HK-2 (cell line): ENCODE results near the gene MYBL2.

Experiments used
- DNase-seq: peaks from one replicate; pipeline ENCODE4 v3.0.0-alpha.2; 2018; ENCODE audit not compliant: unreplicated experiment

The MYBL2 gene

GRCh38 chr20:43682446-43682845 lies 15.5 kb downstream of the MYBL2 start:
- no peak for DNase-seq

DNA sequence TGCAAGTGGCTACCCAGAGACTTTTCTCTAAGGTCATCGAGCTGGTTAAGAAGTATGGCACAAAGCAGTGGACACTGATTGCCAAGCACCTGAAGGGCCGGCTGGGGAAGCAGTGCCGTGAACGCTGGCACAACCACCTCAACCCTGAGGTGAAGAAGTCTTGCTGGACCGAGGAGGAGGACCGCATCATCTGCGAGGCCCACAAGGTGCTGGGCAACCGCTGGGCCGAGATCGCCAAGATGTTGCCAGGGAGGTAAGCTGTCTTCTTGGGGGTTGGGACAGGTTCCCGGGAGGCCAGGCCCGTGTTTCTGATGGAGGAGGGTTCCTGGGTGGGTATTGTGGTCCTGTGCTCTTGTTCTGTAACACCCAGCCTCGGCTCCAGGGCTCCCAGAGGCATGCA lies 19.9 kb downstream of the MYBL2 start:
- no peak for DNase-seq

DNA sequence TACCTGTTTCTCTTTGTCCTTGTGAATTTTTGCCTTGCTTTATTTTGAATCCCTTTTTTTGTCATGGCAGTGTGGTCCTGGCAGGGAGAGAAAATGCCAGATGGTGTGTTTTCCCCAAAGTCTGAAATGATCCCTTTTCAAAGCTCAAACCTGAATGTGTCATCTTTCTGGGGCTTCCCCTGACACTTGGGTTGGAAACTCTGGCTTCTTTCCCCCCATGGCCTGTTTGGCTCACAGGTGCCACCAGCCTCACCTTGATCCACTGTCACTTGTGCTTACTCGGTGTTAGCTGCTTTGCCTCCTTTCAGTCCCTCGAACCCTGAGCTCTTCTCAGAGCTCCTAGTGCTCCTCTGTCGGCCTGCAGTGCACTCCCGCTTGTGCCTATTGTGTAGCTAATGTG lies 22.3 kb downstream of the MYBL2 start:
- no peak for DNase-seq

- DNase-seq, result no peak
These were observed 24.2 kb downstream of the MYBL2 start for GRCh38 chr20:43690943-43691598.

DNA sequence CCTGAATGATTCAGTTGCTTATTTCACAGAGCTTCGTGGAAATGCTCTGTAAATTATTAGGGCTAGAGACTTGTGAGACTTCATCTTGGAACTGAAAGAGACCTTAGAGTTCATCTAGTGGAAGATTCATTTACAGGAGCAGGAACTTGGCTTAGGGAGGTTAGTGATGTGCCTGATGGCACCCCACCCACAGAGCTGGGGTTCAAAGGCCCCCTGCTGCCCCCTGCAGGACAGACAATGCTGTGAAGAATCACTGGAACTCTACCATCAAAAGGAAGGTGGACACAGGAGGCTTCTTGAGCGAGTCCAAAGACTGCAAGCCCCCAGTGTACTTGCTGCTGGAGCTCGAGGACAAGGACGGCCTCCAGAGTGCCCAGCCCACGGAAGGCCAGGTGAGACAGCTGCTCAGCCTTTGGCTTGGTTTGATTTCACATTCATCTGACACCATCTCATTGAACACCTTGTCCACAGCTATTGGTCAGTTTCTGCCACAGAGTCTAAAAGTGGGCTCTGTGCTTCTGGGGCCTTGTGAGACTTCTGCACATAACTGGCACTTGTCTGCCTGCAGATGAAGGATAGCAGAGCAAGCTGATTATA lies 25.1 kb downstream of the MYBL2 start:
- DNase-seq, result peak; percentile 68

GRCh38 chr20:43694763-43695162 lies 27.8 kb downstream of the MYBL2 start:
- DNase-seq, result no peak

- no peak for DNase-seq
These were observed 28.7 kb downstream of the MYBL2 start for GRCh38 chr20:43695571-43695970.

DNA sequence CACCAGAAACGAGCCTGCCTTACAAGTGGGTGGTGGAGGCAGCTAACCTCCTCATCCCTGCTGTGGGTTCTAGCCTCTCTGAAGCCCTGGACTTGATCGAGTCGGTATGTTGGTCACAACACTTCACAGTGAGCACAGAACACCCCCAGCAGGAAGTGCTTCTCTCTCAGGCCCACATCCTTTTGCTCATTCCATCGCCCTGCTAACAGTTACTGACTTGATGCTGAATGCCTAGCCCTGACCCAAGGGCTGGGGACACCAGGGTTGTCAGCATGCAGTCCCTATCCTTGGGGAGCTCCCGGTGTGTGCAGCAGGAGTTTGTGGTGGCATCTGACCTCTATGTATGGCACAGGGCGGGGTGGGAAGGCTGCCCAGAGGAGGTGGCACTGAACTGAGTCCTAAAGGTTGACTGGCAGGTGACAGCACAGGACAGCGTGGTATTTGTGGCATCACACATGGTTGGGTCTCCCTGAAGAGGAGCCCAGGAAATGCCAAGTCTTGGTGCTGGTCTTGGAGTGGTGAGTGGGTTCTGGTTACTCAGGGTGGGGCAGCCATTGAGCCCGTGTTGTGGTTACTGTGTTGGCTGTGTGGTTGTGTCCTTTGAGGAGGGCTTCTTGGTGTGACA lies 33.1 kb downstream of the MYBL2 start:
- DNase-seq, result no peak

- no peak for DNase-seq
These were observed 33.7 kb downstream of the MYBL2 start for GRCh38 chr20:43700627-43701026.

DNA sequence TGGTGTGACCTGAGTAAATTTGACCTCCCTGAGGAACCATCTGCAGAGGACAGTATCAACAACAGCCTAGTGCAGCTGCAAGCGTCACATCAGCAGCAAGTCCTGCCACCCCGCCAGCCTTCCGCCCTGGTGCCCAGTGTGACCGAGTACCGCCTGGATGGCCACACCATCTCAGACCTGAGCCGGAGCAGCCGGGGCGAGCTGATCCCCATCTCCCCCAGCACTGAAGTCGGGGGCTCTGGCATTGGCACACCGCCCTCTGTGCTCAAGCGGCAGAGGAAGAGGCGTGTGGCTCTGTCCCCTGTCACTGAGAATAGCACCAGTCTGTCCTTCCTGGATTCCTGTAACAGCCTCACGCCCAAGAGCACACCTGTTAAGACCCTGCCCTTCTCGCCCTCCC lies 35.6 kb downstream of the MYBL2 start:
- DNase-seq, result no peak

- no peak for DNase-seq
These were observed 43.6 kb downstream of the MYBL2 start for GRCh38 chr20:43710370-43711044.

GRCh38 chr20:43711098-43711654 lies 44.3 kb downstream of the MYBL2 start:
- DNase-seq, result no peak

GRCh38 chr20:43715044-43715443 lies 48.1 kb downstream of the MYBL2 start:
- DNase-seq, result no peak

GRCh38 chr20:43715511-43715910 lies 48.6 kb downstream of the MYBL2 start:
- no peak for DNase-seq

- DNase-seq, result no peak
These were observed 49.2 kb downstream of the MYBL2 start for GRCh38 chr20:43716123-43716522.

DNA sequence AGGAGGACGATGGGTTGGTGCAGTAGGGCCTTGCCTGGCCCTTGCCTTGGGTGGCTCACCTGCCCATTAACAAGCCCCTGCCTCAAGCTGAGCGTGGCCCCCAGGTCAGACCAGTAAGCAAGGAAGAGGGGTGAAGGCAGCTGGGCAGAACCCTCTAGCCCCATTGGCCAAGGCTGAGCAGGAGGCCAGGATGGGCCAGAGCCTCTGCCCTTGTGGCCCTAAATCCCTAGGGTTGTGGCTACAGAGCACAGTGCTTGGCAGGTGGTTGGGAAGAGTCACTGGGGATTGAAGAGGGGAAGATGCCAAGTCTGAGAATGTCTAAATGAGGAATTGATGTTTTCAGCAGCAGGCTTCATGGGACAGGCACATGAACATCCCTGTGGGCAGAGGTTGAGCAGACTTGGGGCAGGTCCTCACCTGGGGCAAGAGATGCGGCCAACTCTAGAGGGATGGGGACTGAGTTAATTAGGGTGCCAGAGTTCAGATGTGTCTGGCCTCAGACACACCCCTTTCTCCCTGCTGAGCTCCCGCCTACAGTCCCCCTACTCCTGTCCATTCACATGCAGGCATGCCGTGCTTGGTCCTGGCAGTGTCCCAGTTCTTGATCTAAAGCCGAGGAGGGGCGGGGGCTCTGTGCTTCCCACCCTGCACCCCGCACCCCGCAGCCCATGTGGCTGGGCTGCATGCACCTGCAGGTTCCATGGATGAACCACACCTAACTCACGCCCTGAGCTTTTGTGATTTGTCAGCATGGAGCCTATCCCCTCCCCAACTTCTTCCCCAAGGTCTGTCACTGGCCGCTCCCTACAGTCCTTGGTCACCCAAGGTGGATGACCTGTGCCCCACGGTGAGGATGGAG lies 50.1 kb downstream of the MYBL2 start:
- no peak for DNase-seq

DNA sequence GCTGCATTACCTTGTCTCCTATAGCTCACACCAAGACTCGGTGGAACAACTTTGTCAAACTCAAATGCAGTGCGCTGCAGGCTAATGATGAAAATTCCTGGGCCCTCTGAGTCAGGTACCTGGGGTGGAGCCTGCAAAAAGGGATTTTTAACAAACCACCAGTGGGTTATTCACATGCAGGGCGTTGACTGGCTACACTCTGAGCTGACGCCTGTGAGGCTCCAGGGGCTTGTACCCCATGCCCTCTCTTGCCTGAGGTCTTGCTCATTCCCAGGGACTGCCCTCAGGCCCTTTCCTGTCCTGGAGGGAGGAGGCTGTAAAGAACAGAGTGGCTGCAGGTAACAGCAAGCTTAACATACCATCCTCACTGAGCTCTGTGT lies 50.7 kb downstream of the MYBL2 start:
- DNase-seq, result no peak

- no peak for DNase-seq
These were observed 53.1 kb downstream of the MYBL2 start for GRCh38 chr20:43720007-43720406.

DNA sequence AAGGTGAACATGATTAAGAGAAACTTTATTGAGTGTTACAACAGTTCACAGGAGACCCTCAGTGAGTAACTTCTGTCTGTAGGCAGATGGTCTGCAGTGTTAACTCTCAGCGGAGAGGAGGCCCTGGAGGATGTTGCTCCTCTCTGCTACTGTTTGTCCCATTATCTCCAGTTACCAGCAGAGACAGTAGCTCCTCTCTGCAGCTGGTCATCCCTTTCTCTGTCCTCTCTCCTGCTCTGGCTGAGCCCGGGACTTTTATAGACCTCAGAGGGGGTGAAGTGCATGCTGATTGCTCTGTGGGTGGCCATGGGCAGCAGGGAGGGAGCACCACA lies 54.1 kb downstream of the MYBL2 start:
- DNase-seq, result no peak

DNA sequence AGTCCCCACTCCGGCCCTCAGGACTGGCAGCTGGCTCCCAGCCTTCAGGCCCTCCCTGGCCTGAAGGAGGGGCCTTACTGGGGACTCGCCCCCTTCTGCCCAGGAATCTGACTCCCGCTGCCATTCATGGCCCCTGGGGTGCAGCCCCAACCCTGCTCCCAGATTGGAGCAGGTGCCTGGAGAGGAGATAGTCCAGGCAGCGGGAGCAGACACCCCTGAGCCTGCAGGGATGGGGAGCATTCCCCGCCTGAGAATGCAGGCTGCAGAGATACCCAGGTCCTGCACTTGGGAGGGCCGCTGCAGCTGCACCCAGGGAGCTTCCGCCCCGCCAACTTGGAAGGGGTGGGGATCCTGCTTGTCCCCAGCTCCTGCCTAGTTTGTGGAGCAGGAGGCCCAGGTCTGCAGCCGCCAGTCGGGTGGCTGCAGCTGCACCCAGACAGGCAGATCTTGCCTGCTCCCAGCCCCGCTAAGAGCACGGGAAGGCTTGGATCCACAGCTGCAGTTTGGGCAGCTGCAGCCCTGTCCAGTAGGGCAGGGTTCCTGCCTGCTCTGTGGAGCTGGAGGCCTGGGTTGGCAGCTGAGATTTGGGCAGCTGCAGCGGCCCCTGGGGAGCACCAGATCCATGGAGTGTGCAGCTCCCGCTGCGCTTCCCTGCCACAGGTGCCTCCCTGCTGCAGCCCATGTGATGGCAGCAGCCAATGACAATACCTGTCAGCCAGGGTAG lies 54.7 kb downstream of the MYBL2 start:
- no peak for DNase-seq

DNA sequence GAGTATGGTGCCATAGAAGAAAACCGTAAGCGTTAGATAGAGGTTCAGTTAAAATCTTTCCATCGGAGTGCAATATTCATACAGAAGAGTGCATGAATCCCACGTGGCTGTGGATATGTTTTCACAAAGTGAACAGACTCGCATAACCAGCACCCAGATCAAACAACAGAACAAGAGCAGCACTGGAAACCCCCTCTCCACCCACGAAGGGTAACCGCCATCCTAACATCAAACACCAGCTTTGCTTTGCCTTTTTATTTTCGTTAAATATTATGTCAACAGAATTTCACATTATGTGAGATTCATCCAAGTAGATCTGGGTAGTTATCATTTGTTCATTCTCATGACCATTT lies 55.2 kb downstream of the MYBL2 start:
- DNase-seq, result no peak
